ENCODE measurements around the gene CFTR.
A peak's percentile ranks its signal among the peaks of the same experiment; 100 is the strongest.
"Not testable (repeated sequence)": the region's sequence is repeated elsewhere in the genome, so short reads cannot be mapped to it uniquely, and the experiment has no call there.

Gene CFTR

DNA sequence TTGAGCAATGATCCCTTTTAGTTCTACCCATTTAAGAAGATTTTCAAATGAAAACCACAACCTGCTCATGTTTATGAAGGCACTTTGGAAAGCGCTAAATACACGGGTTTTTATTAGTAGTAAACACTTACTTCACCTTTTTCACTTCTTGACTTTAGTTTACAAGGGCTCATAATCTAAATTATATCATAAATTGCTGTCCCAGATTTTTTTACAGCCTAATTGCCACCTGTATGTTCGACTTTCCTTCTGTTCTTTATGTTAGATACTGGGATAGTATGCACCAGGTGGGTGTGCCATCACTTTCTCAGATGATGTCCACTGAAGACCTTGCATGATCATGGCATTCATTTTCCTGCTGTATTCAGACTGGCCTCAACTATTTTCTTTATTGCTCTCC is 22.5 kb downstream of the CFTR start:
- no peak for DNase-seq

DNA sequence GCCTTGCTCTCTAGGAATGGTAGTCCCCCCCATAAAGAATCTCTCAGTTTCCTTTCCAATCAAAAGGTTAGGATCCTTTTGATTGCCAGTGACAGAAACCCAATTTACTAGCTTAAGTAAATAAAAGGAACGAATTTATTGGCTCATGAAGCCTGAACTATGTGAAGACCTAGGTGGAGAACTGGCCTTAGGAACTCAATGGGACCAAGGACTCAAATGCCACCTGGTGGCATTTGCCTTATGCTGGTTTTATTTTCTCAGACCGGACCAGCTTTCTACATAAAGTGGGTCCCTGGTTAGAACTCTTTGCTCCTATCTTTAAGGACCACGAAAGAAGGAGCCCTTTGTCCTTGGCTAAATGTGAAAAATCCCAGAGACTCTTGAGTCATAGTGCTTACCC is 25.4 kb downstream of the CFTR start:
- DNase-seq: no peak

DNA sequence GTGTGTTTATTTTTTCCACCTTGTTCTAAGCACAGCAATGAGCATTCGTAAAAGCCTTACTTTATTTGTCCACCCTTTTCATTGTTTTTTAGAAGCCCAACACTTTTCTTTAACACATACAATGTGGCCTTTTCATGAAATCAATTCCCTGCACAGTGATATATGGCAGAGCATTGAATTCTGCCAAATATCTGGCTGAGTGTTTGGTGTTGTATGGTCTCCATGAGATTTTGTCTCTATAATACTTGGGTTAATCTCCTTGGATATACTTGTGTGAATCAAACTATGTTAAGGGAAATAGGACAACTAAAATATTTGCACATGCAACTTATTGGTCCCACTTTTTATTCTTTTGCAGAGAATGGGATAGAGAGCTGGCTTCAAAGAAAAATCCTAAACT is 28.9 kb downstream of the CFTR start:
- no peak for DNase-seq

DNA sequence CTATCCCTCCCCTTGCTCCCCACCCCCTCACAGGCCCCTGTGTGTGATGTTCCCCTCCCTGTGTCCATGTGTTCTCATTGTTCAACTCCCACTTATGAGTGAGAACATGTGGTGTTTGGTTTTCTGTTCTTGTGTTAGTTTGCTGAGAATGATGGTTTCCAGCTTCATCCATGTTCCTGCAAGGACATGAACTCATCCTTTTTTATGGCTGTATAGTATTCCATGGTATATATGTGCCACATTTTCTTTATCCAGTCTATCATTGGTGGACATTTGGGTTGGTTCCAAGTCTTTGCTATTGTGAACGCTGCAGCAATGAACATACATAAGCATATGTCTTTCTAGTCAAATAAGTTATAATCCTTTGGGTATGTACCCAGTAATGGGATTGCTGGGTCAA is 37.4 kb downstream of the CFTR start:
- DNase-seq: not testable (repeated sequence)

DNA sequence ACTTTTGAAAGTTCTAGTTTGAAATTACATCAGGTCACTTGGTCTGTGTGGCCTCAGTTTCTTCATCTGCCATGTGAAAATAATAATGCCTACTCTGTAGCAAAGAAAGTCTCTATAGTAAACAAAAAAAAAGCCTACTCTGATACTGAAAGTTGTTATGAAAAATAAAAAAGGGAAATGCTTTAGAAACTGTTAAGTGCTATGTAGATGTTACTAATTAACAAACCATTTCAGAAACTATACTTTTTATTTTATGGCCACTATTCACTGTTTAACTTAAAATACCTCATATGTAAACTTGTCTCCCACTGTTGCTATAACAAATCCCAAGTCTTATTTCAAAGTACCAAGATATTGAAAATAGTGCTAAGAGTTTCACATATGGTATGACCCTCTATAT is 50.6 kb downstream of the CFTR start:
- DNase-seq: no peak

DNA sequence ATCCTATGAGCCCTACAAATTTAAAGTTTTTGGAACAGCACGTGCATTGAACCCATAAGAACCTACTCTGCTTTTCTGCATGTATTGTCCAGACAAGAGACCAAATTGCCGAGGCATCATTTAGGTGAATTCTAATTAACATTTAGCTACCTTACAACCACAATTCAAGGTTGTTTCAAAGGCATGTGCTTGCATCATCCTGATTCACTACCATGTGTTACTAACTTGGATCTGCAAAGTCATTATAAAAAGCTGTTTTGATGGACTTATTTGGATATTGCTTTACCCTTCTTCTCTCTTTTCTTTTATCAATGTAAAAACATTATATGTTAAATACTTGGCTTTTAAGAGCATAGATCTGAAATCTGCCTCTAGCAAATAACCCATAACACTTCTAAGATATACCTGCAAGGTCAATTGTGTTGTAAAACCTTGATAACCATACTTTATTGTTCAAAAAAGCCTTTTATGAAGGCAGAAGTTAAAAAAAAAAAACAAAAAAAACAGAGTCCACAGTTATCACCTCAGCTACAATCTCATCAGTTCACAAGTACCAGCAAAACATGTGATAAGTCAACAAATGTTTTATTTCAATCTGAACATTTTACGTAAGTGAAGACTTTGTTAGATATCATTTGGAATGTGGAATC is 51.9 kb downstream of the CFTR start:
- no peak for DNase-seq

DNA sequence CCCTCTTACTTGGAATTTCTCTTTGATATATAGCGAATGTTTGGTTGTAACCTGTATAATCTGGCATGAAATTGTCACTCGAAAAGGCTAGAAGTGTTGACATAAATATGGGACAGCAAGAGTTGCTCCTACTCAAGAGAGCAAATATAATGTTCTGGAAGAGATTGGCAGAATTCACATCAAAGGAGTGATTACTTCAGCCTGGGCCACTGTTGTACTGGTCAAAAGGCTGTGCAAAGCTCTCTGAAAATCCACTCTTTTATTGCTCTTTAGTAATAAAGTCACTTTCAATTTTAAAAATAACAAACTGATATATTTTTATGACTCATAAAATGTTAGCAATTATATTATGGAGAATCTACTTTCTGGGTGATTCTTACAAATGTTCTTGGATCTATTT is 58.2 kb downstream of the CFTR start:
- DNase-seq: no peak

DNA sequence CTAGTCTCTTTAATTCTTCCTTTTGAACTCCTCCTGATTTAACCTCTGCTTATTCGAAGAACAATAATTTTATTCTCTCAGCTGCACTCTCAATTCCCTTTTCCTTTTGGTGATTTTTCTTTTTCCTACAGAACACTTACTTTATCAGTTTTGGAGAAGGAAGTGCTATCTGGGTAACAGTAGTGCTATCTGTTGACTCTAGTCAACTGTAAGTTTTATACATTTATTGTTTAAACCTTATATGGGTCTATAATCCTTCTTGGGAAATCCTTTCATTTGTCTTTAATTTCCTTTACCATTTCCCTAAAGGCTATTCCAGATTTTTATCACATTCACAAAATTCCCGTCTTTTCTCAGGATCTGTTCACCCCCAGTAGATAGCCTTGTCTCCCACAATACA is 64.2 kb downstream of the CFTR start:
- no peak for DNase-seq

DNA sequence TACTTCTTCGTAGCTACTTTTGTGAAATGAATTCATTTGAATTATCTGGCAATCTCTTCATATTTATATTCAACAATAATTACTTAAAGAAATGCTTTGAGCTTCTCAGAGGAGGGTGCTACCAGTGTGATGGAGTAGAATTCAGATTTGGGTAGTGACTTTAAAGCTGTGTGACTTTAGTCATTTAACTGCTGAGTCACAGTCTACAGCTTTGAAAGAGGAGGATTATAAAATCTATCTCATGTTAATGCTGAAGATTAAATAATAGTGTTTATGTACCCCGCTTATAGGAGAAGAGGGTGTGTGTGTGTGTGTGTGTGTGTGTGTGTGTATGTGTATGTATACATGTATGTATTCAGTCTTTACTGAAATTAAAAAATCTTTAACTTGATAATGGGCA is 68.2 kb downstream of the CFTR start:
- no peak for DNase-seq

DNA sequence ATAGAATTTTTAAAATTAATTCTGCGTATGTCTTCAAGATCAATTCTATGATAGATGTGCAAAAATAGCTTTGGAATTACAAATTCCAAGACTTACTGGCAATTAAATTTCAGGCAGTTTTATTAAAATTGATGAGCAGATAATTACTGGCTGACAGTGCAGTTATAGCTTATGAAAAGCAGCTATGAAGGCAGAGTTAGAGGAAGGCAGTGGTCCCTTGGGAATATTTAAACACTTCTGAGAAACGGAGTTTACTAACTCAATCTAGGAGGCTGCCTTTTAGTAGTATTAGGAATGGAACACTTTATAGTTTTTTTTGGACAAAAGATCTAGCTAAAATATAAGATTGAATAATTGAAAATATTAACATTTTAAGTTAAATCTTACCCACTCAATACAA is 70.8 kb downstream of the CFTR start:
- no peak for DNase-seq

DNA sequence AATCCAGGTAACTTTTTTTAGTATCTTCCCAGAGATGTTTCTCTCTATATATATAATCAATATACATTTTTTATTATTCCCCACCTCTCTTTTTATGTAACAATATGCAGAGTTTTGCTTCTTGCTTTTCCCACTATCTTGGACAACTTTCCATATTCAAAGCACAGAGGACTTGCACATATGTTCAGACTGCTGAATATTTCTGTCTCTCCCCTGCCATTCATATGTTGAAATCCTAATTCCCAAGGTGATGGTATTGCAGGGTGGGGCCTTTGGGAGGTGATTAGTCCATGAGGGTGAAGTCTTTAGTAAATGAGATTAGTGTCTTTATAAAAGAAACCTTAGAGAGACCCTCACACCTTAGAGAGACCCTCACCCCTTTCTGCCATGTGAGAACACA is 72.8 kb downstream of the CFTR start:
- no peak for DNase-seq

DNA sequence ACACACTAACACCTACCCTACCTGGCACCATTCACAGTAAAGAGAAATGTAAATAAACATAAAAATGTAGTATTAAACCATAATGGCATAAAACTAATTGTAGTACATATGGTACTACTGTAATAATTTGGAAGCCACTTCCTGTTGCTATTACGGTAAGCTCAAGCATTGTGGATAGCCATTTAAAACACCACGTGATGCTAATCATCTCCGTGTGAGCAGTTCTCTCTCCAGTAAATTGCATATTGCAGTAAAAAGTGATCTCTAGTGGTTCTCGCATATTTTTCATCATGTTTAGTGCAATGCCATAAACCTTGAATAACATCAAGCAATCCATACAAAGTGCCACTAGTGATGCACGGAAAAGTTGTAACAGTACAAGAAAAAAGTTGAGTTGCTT is 75.4 kb downstream of the CFTR start:
- no peak for DNase-seq

DNA sequence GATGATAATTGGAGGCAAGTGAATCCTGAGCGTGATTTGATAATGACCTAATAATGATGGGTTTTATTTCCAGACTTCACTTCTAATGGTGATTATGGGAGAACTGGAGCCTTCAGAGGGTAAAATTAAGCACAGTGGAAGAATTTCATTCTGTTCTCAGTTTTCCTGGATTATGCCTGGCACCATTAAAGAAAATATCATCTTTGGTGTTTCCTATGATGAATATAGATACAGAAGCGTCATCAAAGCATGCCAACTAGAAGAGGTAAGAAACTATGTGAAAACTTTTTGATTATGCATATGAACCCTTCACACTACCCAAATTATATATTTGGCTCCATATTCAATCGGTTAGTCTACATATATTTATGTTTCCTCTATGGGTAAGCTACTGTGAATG is 79.6 kb downstream of the CFTR start:
- no peak for DNase-seq

DNA sequence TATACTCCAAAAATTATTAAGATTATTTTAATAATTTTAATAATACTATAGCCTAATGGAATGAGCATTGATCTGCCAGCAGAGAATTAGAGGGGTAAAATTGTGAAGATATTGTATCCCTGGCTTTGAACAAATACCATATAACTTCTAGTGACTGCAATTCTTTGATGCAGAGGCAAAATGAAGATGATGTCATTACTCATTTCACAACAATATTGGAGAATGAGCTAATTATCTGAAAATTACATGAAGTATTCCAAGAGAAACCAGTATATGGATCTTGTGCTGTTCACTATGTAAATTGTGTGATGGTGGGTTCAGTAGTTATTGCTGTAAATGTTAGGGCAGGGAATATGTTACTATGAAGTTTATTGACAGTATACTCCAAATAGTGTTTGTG is 80.2 kb downstream of the CFTR start:
- DNase-seq: no peak

DNA sequence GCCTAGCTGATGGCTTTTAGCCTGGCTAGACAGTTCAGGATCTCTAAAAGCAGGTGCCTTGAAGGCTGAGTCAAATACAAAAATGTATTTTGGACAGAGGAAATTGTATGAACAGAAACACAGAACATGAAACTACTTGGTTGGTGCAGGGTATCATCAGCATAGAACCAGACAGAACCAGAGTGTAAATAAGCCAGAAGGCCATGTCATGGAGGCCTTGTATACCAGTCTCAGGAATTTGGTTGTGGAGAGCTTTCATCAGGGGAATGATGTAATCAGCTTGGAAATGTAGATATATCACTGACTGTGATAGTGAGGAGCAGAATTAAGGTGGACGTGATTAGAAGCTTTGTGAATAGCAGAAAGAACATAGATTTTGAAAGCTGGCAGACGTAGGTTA is 82.9 kb downstream of the CFTR start:
- DNase-seq: no peak

DNA sequence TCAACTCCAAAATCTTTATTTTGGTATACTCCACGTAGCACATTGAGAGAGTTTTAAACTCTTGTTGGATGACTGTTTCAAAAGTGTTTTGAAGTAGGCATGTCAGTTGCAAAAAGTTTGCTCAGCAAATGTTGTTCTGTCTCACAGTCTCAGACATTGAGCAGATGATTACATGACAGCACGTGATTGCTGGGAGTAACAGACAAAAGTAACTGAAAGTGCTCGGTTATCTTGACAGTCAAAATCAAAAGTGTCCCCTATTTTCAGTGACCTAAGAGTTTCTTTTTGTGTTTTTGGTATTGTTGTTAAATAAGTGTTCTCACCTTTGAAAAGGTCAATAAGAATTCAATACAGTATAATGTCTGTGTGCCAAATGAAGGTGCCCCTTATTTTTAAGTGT is 84.3 kb downstream of the CFTR start:
- no peak for DNase-seq

DNA sequence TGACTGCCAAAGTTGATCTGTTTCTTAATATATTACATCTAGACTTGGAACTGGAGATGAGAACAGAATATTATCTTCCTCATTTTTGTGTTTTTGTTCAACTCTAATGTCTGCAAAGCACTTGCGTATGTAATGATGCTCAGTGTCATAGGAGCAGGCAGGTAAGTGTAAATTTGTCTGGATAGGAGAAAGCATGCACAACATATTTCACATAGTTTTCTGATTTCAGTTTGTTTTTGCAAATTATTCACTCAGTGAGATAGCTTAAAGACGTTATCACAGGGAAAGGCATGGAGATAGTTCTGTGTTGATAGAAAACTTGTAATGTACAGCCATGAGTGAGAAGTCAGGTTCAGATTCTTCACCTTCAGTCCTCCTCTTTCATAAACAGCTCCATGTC is 84.8 kb downstream of the CFTR start:
- DNase-seq: no peak

DNA sequence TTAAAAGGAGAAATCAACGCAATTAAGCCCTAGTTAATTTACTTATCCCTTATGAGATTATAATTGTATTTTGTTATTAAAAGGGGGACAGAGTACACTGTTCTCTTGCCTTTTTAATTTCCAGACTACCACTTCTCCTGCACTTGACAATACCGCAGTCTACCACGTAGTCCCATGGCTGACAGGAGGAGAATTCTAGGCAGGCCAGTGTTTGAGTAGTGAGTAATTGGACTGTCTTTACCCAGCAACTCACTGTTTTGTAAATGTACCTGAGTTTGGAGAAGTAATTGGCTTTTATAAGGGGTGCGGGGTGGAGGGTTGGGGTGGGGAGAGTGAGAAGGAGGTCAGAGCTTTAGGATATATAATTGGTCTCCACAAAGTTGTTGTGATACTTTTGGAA is 85.4 kb downstream of the CFTR start:
- no peak for DNase-seq

DNA sequence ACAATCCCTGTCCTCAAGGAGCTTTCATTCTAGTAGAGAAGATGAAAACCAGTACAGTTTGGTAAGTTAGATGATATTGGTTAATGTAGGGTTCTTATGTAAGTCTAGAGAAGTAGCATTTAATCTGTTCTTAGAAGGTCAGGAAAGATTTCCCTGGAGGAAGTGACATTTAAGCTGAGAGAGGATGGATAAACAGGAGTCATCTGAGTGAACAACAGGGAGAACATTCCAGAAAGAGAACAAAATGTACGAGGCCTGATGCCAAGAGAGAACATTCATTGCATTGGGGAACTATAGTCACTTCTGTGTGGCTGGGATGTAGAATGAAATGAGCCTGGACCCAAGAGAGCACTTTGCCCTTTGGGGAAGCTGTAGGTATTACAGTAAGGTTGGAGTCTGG is 88.0 kb downstream of the CFTR start:
- no peak for DNase-seq

DNA sequence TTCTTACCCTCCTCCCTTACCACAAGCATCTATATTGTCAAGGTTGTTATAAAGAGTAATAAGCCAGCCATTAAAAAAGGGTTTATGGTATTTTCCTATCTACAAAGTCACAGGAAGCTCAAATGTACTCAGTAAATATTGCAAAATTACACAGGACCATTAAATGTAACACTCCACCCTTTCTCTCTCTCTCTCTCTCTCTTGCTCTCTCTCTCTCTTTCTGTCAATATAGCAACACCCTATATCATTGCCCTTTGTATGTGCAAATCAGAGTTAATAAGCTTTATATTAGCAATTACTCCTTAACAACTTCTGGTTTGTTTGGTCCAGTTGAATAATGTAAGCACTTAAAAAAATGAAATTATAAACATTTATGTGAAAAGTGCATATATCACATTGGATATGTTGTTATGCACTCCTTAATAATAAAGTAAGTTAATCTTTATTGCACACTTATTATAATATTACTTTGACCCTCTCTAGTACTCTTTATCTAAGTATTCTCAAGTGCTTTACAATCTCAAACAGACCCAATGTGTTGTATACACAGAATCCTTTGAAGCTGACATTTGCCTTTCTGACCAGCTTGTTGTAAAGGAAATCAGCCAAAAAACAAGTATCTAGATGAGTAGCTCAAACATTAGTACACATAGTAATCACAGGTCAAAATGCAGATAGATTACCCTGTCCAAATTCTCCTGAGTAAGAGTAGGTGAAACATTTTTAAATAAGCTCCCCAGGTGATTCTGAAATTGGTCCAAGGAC is 93.2 kb downstream of the CFTR start:
- no peak for DNase-seq

DNA sequence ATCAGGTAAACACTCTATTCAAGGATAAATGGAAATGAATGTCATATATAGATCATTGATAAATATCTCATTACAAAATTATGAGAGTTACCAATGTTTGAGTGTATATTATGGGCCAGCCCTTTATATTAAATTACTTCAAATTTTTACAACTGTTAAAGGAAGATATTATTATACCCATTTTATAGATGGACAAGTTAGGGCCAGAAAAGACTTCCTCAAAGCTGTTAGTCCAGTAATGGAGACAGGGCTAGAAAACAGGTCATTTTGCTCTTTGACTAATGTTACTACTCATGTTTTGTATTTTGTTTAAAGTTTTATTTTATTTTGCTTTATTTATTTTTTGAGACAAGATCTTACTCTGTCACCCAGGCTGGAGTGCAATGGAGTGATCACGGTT is 101.6 kb downstream of the CFTR start:
- DNase-seq: no peak

DNA sequence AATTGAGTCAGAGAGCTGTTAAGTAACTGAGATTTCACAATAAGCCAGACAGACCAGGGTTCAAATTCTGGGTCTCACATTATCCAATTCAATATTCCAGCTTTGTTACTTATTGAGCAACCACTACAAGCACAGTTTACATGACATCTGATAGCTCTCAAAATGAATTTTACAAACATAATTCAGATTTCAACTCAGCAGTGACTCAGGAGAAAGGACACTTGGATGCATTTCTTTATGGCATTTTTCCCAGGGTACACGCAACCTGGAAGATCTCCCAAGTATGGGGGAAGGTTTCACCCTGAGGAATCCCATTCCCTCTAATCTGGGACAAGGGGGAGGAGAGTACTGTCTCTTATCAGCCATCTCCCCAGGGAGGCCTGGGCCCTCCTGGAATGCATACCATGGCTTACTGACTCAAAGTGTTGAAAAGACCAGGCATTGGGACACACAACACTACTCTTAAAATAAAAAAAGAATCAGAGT is 102.4 kb downstream of the CFTR start:
- DNase-seq: peak in 1 of 2 experiments; percentile 36

DNA sequence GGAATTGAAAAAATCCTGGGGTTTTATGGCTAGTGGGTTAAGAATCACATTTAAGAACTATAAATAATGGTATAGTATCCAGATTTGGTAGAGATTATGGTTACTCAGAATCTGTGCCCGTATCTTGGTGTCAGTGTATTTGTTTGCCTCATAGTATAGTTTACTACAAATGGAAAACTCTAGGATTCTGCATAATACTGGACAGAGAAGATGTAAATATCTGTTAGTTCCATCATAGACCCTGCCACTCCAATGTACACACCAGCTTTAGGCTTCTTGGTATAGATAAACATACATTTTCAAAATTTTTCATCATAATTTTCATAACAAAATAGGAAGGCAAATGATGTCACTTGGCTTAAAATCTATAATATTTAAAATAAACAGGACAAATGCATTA is 108.1 kb downstream of the CFTR start:
- DNase-seq: no peak

DNA sequence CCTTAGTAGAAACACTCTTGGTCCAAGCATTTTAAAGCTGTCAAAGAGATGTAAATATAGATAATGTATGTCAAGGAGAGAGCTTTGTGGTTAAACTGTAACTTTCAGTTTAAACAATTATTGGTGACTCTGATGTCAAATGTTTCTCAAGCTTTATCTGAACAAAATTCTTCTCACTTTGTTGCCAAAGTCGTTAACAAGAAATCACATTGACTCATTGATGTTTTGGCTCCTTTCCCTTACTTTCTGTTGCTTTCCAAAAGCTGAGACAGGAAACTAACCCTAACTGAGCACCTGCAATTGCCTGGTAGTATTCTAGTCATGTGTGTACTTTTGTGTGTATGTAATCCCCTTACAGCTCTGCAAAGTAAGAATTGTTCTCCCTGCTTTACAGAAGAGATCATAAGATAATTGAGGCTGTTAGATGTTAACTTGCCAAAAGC is 108.5 kb downstream of the CFTR start:
- no peak for DNase-seq

DNA sequence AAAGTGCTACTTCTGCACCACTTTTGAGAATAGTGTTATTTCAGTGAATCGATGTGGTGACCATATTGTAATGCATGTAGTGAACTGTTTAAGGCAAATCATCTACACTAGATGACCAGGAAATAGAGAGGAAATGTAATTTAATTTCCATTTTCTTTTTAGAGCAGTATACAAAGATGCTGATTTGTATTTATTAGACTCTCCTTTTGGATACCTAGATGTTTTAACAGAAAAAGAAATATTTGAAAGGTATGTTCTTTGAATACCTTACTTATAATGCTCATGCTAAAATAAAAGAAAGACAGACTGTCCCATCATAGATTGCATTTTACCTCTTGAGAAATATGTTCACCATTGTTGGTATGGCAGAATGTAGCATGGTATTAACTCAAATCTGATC is 110.4 kb downstream of the CFTR start:
- DNase-seq: no peak
